K562 (cell line): ENCODE results near the gene MFSD11. TPM values are rescaled to one million over a fixed set of nuclear protein-coding genes. Genes with fewer than 3 reads are reported as not detected.

Experiments used
- ADNP ChIP-seq: fragments of 200-800 bp; sonication (Bioruptor generic); IDR thresholded peaks from 2 replicates; pipeline ENCODE4 v1.6.1; 2016; ENCODE audit warnings: missing genetic modification characterization, missing compliant biosample characterization
- CBX3 ChIP-seq, 2 experiments: IDR thresholded peaks; 1 replicate in 1 of 2; 2 replicates in 1 of 2; pipeline ENCODE4 v1.6.1; 2012; ENCODE audit warnings: inconsistent platforms in 2 of 2, low read length in 2 of 2, borderline replicate concordance in 1 of 2, control low read depth in 1 of 2
- DNMT1 ChIP-seq: fragments of 450-650 bp; IDR thresholded peaks from 2 replicates; pipeline ENCODE4 v1.6.1; 2016; ENCODE audit warnings: antibody characterized with exemption, mild to moderate bottlenecking
- ELF4 ChIP-seq: fragments of 450-650 bp; formaldehyde crosslinking; IDR thresholded peaks from 2 replicates; pipeline ENCODE4 v1.4.0; 2022; ENCODE audit warnings: missing genetic modification characterization
- FOXJ3 ChIP-seq: sonication (generic); formaldehyde crosslinking; IDR thresholded peaks from 2 replicates; pipeline ENCODE4 v1.4.0; 2020; ENCODE audit warnings: mild to moderate bottlenecking, missing genetic modification reagents
- GABPA ChIP-seq: fragments of 200-800 bp; sonication (Bioruptor generic); conservative IDR thresholded peaks from 2 replicates; pipeline ENCODE4 v1.6.1; 2016; ENCODE audit warnings: low read depth, missing genetic modification characterization, missing compliant biosample characterization
- MTA1 ChIP-seq: fragments of 450-650 bp; IDR thresholded peaks from 2 replicates; pipeline ENCODE4 v1.6.1; 2017; ENCODE audit warnings: borderline replicate concordance
- NFIC ChIP-seq: fragments of 450-650 bp; IDR thresholded peaks from 2 replicates; pipeline ENCODE4 v1.6.1; 2017; ENCODE audit warnings: mild to moderate bottlenecking, inconsistent platforms
- RNF2 ChIP-seq: sonication (generic); IDR thresholded peaks from 2 replicates; pipeline ENCODE4 v1.6.1; 2016
- TARDBP ChIP-seq: fragments of 450-650 bp; IDR thresholded peaks from 2 replicates; pipeline ENCODE4 v1.6.1; 2016
- ZNF124 ChIP-seq: sonication (generic); formaldehyde crosslinking; IDR thresholded peaks from 2 replicates; pipeline ENCODE4 v1.8.1; 2022; ENCODE audit warnings: missing genetic modification reagents
- ZNF589 ChIP-seq: fragments of 200-800 bp; sonication (Bioruptor generic); IDR thresholded peaks from 2 replicates; pipeline ENCODE4 v1.6.1; 2016; ENCODE audit warnings: low read depth, missing genetic modification characterization, missing compliant biosample characterization
- ZNF785 ChIP-seq: fragments of 250-450 bp; sonication (Bioruptor Pico); IDR thresholded peaks from 2 replicates; pipeline ENCODE4 v1.4.0; 2020; ENCODE audit warnings: mild to moderate bottlenecking
- ZSCAN29 ChIP-seq: fragments of 450-650 bp; IDR thresholded peaks from 2 replicates; pipeline ENCODE4 v1.6.1; 2017
- polyA plus RNA-seq, 8 experiments: library from polyadenylated mRNA; depleted of rRNA in 4 of 8; stranded (reverse) in 5 of 8; unstranded in 3 of 8; fragments of >200 nt; fragmentation: Nextera tagmentation in 2 of 8; fragmentation: Illumina TruSeq in 1 of 8; extraction: Ambion mirVana in 2 of 8; extraction: Trizol in 1 of 8; gene quantifications; 2 replicates each; pipeline versions ENCODE4 v1.2.1 to v1.2.3, GENCODE V29; 2011 to 2014; ENCODE audit warnings: inconsistent platforms in 1 of 8, missing spikeins in 1 of 8
- total RNA-seq, 7 experiments: library from RNA; depleted of rRNA in 6 of 7; stranded (reverse); fragments of >200 nt in 6 of 7; fragmentation: Illumina TruSeq in 2 of 7; extraction: Trizol in 2 of 7; gene quantifications; 2 replicates each; pipeline versions ENCODE4 v1.2.1 to v1.2.3, GENCODE V29; 2011 to 2021; ENCODE audit warnings: low replicate concordance in 1 of 7
- TF ChIP-seq, protein P1 (sequence below): fragments of 450-650 bp; IDR thresholded peaks from 2 replicates; pipeline ENCODE4 v1.6.1; 2016; ENCODE audit warnings: low read depth
- TF ChIP-seq, protein P2 (sequence below): sonication (generic); formaldehyde crosslinking; IDR thresholded peaks from 2 replicates; pipeline ENCODE4 v1.8.1; 2023; ENCODE audit warnings: mild to moderate bottlenecking, missing genetic modification reagents, moderate library complexity

MFSD11 gene
- total and polyA plus RNA-seq, 9 of the 15 experiments (the other 6 are each of a cell fraction or from before 2014, with no cell fraction given), result 14.4 to 24.5 (median 19.9) TPM

- TF ChIP-seq, protein P1, sequence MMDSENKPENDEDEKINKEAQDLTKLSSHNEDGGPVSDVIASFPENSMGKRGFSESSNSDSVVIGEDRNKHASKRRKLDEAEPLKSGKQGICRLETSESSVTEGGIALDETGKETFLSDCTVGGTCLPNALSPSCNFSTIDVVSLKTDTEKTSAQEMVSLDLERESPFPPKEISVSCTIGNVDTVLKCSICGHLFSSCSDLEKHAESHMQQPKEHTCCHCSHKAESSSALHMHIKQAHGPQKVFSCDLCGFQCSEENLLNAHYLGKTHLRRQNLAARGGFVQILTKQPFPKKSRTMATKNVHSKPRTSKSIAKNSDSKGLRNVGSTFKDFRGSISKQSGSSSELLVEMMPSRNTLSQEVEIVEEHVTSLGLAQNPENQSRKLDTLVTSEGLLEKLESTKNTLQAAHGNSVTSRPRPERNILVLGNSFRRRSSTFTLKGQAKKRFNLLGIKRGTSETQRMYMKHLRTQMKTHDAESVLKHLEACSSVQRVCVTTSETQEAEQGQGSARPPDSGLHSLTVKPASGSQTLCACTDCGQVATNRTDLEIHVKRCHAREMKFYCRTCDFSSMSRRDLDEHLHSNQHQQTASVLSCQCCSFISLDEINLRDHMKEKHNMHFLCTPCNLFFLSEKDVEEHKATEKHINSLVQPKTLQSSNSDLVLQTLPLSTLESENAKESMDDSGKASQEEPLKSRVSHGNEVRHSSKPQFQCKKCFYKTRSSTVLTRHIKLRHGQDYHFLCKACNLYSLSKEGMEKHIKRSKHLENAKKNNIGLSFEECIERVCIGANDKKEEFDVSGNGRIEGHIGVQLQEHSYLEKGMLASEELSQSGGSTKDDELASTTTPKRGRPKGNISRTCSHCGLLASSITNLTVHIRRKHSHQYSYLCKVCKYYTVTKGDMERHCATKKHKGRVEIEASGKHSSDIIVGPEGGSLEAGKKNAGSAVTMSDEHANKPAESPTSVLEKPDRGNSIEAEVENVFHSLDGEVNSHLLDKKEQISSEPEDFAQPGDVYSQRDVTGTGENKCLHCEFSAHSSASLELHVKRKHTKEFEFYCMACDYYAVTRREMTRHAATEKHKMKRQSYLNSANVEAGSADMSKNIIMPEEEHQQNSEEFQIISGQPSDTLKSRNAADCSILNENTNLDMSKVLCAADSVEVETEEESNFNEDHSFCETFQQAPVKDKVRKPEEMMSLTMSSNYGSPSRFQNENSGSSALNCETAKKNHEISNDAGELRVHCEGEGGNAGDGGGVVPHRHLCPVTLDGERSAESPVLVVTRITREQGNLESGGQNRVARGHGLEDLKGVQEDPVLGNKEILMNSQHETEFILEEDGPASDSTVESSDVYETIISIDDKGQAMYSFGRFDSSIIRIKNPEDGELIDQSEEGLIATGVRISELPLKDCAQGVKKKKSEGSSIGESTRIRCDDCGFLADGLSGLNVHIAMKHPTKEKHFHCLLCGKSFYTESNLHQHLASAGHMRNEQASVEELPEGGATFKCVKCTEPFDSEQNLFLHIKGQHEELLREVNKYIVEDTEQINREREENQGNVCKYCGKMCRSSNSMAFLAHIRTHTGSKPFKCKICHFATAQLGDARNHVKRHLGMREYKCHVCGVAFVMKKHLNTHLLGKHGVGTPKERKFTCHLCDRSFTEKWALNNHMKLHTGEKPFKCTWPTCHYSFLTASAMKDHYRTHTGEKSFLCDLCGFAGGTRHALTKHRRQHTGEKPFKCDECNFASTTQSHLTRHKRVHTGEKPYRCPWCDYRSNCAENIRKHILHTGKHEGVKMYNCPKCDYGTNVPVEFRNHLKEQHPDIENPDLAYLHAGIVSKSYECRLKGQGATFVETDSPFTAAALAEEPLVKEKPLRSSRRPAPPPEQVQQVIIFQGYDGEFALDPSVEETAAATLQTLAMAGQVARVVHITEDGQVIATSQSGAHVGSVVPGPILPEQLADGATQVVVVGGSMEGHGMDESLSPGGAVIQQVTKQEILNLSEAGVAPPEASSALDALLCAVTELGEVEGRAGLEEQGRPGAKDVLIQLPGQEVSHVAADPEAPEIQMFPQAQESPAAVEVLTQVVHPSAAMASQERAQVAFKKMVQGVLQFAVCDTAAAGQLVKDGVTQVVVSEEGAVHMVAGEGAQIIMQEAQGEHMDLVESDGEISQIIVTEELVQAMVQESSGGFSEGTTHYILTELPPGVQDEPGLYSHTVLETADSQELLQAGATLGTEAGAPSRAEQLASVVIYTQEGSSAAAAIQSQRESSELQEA, result no peak
- TF ChIP-seq ZNF785 (CRISPR knock-in tag), result no peak
- no peak; a peak in 1 of 3 replicates for TF ChIP-seq CBX3 (IDR thresholded peaks at IDR 0.05; ENCODE audit: borderline replicate concordance in 1 of 2, low read length in 2 of 2)
- TF ChIP-seq NFIC, result peak; percentile 94
- no peak for TF ChIP-seq FOXJ3 (CRISPR knock-in tag)
- 0 out of 2 replicates have a peak, but pooled peaks have one; percentile 30 for TF ChIP-seq ZNF589
- no peak for TF ChIP-seq ZSCAN29
- no peak for TF ChIP-seq ADNP (tag)
- peak; percentile 94 for TF ChIP-seq GABPA
- TF ChIP-seq, protein P2, sequence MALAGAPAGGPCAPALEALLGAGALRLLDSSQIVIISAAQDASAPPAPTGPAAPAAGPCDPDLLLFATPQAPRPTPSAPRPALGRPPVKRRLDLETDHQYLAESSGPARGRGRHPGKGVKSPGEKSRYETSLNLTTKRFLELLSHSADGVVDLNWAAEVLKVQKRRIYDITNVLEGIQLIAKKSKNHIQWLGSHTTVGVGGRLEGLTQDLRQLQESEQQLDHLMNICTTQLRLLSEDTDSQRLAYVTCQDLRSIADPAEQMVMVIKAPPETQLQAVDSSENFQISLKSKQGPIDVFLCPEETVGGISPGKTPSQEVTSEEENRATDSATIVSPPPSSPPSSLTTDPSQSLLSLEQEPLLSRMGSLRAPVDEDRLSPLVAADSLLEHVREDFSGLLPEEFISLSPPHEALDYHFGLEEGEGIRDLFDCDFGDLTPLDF (CRISPR knock-in tag), result peak; percentile 71
- TF ChIP-seq ZNF124 (CRISPR knock-in tag), result no peak
- TF ChIP-seq ELF4 (CRISPR knock-in tag), result no peak
- TF ChIP-seq DNMT1, result no peak
- peak; percentile 61; the same call in 1 of the 2 replicates for TF ChIP-seq TARDBP
- peak; percentile 52; the same call in 1 of the 2 replicates for TF ChIP-seq RNF2
- TF ChIP-seq MTA1, result no peak
These were observed 10.9 kb upstream of the MFSD11 start, which contains the start of gene METTL23 (continued) for GRCh38 chr17:76726776-76727718.
